Measurements from ENCODE around the gene KCNIP1.

- TF ChIP-seq CTCF (IDR thresholded peaks at IDR 0.05) = no peak
- no peak for TF ChIP-seq POLR2AphosphoS5 (IDR thresholded peaks at IDR 0.05; ENCODE audit: low read depth, low read length)
- TF ChIP-seq, protein P1, sequence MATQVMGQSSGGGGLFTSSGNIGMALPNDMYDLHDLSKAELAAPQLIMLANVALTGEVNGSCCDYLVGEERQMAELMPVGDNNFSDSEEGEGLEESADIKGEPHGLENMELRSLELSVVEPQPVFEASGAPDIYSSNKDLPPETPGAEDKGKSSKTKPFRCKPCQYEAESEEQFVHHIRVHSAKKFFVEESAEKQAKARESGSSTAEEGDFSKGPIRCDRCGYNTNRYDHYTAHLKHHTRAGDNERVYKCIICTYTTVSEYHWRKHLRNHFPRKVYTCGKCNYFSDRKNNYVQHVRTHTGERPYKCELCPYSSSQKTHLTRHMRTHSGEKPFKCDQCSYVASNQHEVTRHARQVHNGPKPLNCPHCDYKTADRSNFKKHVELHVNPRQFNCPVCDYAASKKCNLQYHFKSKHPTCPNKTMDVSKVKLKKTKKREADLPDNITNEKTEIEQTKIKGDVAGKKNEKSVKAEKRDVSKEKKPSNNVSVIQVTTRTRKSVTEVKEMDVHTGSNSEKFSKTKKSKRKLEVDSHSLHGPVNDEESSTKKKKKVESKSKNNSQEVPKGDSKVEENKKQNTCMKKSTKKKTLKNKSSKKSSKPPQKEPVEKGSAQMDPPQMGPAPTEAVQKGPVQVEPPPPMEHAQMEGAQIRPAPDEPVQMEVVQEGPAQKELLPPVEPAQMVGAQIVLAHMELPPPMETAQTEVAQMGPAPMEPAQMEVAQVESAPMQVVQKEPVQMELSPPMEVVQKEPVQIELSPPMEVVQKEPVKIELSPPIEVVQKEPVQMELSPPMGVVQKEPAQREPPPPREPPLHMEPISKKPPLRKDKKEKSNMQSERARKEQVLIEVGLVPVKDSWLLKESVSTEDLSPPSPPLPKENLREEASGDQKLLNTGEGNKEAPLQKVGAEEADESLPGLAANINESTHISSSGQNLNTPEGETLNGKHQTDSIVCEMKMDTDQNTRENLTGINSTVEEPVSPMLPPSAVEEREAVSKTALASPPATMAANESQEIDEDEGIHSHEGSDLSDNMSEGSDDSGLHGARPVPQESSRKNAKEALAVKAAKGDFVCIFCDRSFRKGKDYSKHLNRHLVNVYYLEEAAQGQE (IDR thresholded peaks at IDR 0.05; ENCODE audit: insufficient read depth in 1 of 2, low read depth in 2 of 2, low read length in 1 of 2) = no peak
Observed at GRCh38 chr5:170513856-170514525, 10.2 kb downstream of the KCNIP1 start.

All from Panc1 (cell line).